HFFc6 (cell line): Measurements from ENCODE around the gene WDR33. TPM values are rescaled to one million over a fixed set of nuclear protein-coding genes. Genes with fewer than 3 reads are reported as not detected.

Source experiments
- DNase-seq: peaks from one replicate; pipeline ENCODE4 v3.0.0-alpha.2; 2018
- H3K27ac Mint-ChIP-seq: 2 replicates; pipeline ENCODE4 v1.8.0; 2020; ENCODE audit warnings: mild to moderate bottlenecking, mixed read lengths
- H3K27me3 Mint-ChIP-seq: 2 replicates; pipeline ENCODE4 v1.8.0; 2021; ENCODE audit warnings: mild to moderate bottlenecking, moderate library complexity, mixed read lengths; ENCODE audit not compliant: insufficient read depth
- H3K36me3 Mint-ChIP-seq: 2 replicates; pipeline ENCODE4 v1.8.0; 2021; ENCODE audit warnings: low read depth, mixed read lengths
- H3K4me1 Mint-ChIP-seq: 2 replicates; pipeline ENCODE4 v1.8.0; 2020; ENCODE audit warnings: low read depth, mixed read lengths
- H3K4me3 Mint-ChIP-seq: 2 replicates; pipeline ENCODE4 v1.8.0; 2020; ENCODE audit warnings: mild to moderate bottlenecking, moderate library complexity, mixed read lengths
- H3K9me3 Mint-ChIP-seq: 2 replicates; pipeline ENCODE4 v1.8.0; 2020; ENCODE audit warnings: mild to moderate bottlenecking, mixed read lengths
- total RNA-seq, 6 experiments: library from RNA; stranded (reverse); fragmentation: NEBNext Ultra II Directional; extraction: Animal tissue kit (Norgen Biotek cat#: 25700); gene quantifications; 2 replicates in 1 of 6; 3 replicates in 5 of 6; pipeline ENCODE4 v1.2.3, GENCODE V29; 2021
- TF ChIP-seq, protein P1 (sequence below): fragments of 200-600 bp; sonication (generic); IDR thresholded peaks from 2 replicates; pipeline ENCODE4 v1.5.0; 2021; ENCODE audit warnings: antibody characterized with exemption, mild to moderate bottlenecking

WDR33 gene
- total RNA-seq, 6 experiments from 2014 or later: 36.3 to 40.1 (median 39.4) TPM

DNA sequence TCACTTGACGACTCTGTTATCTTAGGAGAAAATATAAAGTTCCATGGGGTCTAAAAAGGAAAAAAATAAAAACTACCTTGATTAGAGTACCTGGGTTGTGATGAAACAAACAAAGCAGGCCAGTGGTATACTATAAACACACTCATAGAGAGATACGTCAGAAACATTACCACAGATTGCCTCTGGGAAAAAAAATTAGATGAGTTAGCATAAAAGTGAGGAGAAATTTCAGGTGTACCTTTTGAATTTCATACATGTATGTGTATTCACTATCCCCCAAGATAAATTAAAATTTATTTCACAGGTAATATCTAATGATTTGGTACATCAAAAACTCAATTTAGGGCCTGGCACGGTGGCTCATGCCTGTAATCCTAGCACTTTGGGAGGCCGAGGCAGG is 18.2 kb downstream of the WDR33 start:
- Mint-ChIP-seq H3K4me1 (peaks cover 12% of the 10 kb centered on the region), H3K27me3 (no peaks in the 10 kb centered on the region), H3K9me3 (no peaks in the 10 kb centered on the region), H3K4me3 (no peak overlapping the region), H3K27ac (no peak overlapping the region), H3K36me3 (no peaks in the 10 kb centered on the region; the same call in 1 of the 2 replicates)
- TF ChIP-seq, protein P1, sequence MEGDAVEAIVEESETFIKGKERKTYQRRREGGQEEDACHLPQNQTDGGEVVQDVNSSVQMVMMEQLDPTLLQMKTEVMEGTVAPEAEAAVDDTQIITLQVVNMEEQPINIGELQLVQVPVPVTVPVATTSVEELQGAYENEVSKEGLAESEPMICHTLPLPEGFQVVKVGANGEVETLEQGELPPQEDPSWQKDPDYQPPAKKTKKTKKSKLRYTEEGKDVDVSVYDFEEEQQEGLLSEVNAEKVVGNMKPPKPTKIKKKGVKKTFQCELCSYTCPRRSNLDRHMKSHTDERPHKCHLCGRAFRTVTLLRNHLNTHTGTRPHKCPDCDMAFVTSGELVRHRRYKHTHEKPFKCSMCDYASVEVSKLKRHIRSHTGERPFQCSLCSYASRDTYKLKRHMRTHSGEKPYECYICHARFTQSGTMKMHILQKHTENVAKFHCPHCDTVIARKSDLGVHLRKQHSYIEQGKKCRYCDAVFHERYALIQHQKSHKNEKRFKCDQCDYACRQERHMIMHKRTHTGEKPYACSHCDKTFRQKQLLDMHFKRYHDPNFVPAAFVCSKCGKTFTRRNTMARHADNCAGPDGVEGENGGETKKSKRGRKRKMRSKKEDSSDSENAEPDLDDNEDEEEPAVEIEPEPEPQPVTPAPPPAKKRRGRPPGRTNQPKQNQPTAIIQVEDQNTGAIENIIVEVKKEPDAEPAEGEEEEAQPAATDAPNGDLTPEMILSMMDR: no peak
- no peak for DNase-seq

DNA sequence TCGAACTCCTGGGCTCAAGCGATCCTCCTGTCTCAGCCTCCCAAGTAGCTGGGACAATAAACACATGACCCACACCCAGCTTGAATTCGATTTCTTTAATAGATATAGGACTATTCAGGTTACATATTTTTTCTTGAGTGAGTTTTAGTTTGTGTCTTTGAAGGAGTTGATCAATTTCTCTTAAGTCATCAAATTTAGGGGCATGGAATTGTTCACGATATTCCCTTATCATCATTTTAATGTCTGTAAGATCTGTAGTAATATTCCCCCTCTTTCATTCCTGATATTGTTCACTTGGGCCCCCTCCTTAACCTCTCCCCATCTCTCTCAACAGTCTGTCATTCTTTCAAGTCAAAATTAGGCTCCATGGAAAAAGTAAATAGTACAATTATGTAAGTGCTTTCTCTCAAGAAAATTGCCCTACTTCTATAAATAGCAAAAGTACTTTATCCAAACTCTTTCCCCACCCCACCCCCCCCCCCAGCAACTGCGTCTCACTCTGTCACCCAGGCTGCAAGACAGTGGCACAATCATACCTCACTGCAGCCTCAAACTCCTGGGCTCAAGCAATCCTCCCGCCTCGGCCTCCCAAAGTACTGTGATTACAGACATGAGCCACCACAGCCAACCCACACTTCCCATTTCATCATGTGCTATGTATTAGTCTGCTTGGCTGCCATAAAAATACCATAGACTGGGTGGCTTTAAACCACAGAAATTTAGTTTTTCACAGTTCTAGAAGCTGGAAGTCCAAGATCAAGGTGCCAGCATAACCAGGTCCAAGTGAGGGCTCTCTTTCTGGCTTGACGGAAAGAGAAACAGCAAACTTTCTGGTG is 20.1 kb downstream of the WDR33 start:
- TF ChIP-seq, protein P1: no peak
- DNase-seq: no peak
- Mint-ChIP-seq H3K4me3 (no peak overlapping the region), H3K27me3 (no peaks in the 10 kb centered on the region), H3K36me3 (no peaks in the 10 kb centered on the region; the same call in 1 of the 2 replicates), H3K27ac (no peak overlapping the region), H3K4me1 (peaks cover 7% of the 10 kb centered on the region), H3K9me3 (no peaks in the 10 kb centered on the region)

DNA sequence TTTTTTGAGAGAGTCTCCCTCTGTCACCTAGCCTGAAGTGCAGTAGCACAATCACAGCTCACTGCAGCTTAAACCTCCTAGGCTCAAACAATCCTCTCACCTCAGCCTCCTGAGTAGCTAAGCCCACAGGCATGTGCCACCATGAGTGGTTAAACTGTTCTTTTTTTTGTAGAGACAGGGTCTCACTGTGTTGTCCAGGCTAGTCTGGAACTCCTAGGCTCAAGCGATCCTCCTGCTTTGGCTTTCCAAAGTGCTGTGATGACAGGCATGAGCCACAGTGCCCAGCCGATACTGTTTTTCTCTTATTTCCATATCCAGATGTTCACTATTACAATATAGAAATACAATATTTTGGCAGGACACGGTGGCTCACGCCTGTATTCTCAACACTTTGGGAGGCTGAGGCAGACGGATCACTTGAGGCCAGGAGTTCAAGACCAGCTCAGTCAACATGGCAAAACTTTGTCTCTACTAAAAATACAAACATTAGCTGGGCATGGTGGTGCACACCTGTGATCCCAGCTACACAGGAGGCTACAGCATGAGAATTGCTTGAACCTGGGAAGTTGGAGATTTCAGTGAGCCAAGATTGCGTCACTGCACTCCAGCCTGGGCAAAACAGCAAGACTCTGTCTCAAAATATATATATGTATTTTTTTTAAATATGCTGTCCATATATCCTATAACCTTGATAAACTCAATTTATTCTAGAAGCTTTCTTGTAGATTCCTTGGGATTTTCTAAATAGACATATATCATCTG is 24.7 kb downstream of the WDR33 start:
- Mint-ChIP-seq H3K4me1 (peaks cover 17% of the 10 kb centered on the region), H3K4me3 (no peak overlapping the region), H3K27ac (no peak overlapping the region), H3K27me3 (no peaks in the 10 kb centered on the region), H3K9me3 (no peaks in the 10 kb centered on the region), H3K36me3 (no peaks in the 10 kb centered on the region; the same call in 1 of the 2 replicates)
- TF ChIP-seq, protein P1: no peak
- DNase-seq: no peak

DNA sequence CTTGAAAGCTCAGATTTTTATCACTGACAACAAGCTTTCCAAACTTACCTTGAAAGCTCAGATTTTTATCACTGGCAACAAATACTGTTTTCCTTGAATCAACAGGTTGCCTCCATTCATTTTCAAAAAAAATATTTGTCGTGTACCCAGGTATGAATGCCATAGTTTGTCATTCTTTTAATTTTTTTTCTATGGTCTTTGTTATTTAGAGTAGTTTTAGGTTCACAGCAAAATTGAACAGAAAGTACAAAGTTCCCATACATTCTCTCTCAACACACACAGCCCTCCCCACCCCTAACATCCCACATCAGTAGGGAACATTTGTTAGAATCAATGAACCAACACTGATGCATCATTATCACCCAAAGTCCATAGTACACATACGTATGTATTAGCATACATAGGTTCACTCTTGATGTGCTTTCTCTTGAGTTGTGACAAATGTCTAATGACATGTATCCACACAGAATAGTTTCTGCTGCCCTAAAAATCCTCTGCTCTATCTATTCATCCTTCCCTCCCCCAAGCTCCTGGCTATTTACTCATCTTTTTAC is 25.9 kb downstream of the WDR33 start:
- no peak overlapping the region for H3K4me3 Mint-ChIP-seq
- H3K27me3 Mint-ChIP-seq: no peaks in the 10 kb centered on the region
- peaks cover 13% of the 10 kb centered on the region for H3K4me1 Mint-ChIP-seq
- DNase-seq: no peak
- no peaks in the 10 kb centered on the region for H3K9me3 Mint-ChIP-seq
- H3K36me3 Mint-ChIP-seq: no peaks in the 10 kb centered on the region; the same call in 1 of the 2 replicates
- TF ChIP-seq, protein P1: no peak
- H3K27ac Mint-ChIP-seq: peak overlapping the region; percentile 3; the same call in 1 of the 2 replicates

DNA sequence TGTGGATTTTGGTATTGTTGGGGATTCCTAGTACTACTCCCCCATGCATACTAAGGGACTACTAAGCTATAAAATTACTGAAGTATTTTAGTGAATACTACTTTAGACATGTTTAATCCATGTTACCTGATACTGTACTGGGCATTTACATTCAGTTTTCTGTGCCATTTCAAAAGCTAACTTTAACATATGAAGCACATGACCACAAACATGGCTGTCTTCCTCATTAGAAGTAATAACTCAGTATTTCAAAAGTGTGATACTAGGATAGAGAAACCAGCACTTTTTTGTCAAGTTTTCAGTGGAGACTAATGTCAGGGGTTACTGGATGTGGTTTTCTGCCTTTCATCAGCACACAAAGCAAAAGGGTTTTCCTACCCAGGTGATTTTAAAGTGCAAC is 27.9 kb downstream of the WDR33 start:
- TF ChIP-seq, protein P1: no peak
- Mint-ChIP-seq H3K4me1 (peaks cover 13% of the 10 kb centered on the region), H3K27ac (no peak overlapping the region), H3K9me3 (no peaks in the 10 kb centered on the region), H3K27me3 (no peaks in the 10 kb centered on the region), H3K4me3 (no peak overlapping the region), H3K36me3 (no peaks in the 10 kb centered on the region; the same call in 1 of the 2 replicates)
- DNase-seq: no peak
